Measurements from ENCODE around the gene TRIM37.
"Not testable (repeated sequence)": the region's sequence is repeated elsewhere in the genome, so short reads cannot be mapped to it uniquely, and the experiment has no call there.

Gene TRIM37

DNA sequence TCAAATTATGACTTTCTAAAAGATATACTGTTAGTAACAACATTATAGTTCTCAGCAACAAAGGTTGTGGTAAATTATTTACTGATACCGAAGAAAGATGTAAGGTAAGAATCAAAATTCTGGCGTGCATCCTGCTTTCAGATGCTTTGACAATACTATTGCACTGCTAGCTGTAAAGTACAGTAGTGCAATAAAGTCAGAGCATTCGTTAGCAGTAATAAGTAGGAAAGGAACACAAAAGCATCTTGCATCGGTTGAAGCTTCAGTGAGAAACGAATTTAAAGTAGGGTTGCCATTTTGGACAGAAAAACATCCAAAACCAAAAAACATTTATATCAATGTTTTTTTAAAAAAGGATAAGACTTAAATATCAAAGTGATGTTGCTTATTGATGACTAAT, 44.3 kb upstream of the TRIM37 start:
- no peak for DNase-seq (ENCODE audit: low spot score)
- no peak overlapping the region for H3K27ac ChIP-seq
- H3K4me3 ChIP-seq: no peak overlapping the region
- TF ChIP-seq, protein P1, sequence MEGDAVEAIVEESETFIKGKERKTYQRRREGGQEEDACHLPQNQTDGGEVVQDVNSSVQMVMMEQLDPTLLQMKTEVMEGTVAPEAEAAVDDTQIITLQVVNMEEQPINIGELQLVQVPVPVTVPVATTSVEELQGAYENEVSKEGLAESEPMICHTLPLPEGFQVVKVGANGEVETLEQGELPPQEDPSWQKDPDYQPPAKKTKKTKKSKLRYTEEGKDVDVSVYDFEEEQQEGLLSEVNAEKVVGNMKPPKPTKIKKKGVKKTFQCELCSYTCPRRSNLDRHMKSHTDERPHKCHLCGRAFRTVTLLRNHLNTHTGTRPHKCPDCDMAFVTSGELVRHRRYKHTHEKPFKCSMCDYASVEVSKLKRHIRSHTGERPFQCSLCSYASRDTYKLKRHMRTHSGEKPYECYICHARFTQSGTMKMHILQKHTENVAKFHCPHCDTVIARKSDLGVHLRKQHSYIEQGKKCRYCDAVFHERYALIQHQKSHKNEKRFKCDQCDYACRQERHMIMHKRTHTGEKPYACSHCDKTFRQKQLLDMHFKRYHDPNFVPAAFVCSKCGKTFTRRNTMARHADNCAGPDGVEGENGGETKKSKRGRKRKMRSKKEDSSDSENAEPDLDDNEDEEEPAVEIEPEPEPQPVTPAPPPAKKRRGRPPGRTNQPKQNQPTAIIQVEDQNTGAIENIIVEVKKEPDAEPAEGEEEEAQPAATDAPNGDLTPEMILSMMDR (IDR thresholded peaks at IDR 0.05): no peak

DNA sequence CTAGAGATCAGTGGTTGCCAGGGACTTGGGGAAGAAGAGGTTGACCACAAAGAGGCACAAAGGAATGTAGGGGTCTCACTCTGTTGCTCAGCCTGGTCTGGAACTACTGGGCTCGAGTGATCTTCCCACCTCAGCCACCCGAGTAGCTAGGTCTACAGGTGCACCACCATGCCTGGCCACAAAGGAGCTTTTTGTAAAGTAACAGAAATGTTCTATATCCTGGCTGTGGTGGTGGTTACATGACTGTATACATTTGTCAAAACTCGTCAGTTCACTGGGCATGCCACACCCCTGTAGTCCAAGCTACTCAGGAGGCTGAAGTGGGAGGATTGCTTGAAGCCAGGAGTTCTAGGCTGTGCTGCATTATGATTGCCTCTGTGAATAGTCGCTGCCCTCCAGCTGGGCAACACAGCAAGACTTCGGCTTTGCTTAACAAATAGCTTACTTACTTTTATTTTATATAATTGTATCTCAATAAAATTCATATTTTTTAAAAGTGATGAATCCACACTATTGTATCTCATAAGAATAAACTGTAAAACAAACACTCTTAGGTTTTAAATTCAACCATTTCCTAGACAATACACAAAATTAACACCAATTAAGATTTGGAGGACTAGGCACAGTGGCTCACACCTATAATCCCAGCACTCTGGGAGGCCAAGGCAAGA, 43.3 kb upstream of the TRIM37 start:
- Histone ChIP-seq H3K4me3 (no peak overlapping the region), H3K27ac (no peak overlapping the region)
- TF ChIP-seq, protein P1 (IDR thresholded peaks at IDR 0.05): no peak
- DNase-seq (ENCODE audit: low spot score): no peak

DNA sequence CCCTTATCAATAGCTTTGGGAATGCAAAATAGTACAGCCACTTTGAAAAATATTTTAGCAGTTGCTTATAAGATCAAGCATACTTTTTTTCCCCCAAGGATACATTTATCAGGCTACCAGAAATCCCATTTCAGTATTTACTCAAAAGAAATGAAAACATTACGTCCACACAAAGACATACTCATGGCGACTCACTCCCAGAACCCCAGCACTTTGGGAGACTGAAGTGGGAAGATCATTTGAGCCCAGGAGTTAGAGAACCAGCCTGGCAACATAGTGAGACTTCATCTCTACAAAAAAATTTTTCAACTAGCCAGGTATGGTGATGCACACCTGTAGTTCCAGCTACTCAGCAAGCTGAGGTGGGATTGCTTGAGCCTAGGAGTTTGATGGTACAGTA, 42.4 kb upstream of the TRIM37 start:
- DNase-seq (ENCODE audit: low spot score): no peak
- H3K27ac ChIP-seq: no peak overlapping the region
- H3K4me3 ChIP-seq: no peak overlapping the region
- TF ChIP-seq, protein P1 (IDR thresholded peaks at IDR 0.05): no peak

DNA sequence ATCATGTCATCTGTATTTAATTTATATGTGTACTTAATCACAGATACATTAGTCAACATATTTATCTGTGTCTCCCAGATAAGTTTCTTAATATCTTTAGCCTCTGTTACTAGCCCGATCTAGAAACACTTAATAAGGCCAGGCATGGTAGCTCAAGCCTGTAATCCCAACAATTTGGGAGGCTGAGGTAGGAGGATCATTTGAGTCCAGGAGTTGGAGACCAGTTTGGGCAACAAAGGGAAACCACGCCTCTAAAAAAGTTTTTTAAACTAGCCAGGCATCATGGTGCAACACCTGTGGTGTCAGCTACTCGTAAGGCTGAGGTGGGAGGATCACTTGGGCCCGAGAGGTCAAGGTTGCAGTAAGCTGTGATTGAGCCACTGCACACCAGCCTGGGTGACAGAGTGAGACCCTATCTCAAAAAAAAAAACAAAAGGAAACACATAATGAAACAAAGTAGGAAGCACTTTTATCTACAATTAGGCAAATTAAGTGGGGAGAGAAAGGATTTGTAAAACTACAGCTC, 39.0 kb upstream of the TRIM37 start:
- TF ChIP-seq, protein P1 (IDR thresholded peaks at IDR 0.05): no peak
- no peak overlapping the region for H3K27ac ChIP-seq
- H3K4me3 ChIP-seq: no peak overlapping the region
- no peak for DNase-seq (ENCODE audit: low spot score)

DNA sequence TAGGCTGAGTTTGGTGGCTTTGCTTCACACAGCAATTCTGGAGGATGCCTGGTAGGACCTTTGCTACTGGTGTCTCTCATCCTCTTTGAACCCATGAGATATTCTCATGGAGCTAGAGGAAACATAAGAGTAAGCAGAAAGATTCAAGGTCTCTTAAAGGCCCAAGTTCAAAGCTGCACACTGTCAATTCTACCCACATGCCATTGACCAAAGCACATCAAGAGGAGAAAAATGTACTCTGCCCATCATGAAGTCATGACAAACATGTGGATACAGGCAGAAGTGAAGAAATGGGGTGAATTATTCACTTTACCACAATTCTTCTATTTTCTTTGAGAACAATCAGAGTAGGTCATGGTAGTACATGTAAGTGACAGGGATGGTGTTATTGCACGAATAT, 35.2 kb upstream of the TRIM37 start:
- TF ChIP-seq, protein P1 (IDR thresholded peaks at IDR 0.05): no peak
- no peak overlapping the region for H3K27ac ChIP-seq
- no peak overlapping the region for H3K4me3 ChIP-seq
- DNase-seq (ENCODE audit: low spot score): no peak

DNA sequence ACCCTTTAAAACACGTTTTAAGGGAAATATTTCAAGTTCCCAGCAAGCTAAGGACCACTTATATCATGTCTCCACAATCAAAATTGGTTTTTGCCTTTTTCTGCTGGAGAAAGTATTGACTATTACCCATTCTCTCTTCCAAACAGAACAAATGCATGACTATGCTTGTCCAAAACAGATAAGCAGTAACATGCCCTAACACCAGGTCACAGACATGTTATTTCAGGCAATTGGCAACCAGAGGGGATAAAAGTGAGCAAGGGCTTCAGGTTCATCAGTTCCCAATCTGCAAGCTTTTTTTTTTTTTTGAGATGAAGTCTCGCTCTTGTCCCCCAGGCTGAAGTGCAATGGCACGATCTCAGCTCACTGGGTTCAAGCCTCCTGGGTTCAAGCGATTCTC, 33.3 kb upstream of the TRIM37 start:
- Histone ChIP-seq H3K27ac (no peak overlapping the region), H3K4me3 (no peak overlapping the region)
- DNase-seq (ENCODE audit: low spot score): no peak
- TF ChIP-seq, protein P1 (IDR thresholded peaks at IDR 0.05): no peak

DNA sequence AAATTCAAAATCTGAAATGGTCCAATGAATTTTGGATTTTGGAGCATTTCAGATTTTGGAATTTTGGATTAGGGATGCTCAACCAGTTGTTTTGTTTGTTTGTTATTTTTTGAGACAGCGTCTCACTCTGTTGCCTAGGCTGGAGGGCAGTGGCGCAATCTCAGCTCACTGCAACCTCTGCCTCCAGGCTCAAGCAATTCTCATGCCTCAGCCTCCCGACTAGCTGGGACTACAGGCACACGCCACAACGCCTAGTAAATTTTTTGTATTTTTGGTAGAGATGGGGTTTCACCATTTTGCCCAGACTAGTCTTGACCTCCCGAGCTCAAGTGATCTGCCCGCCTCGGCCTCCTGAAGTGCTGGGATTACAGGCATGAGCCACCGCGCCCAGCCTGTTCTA, 31.7 kb upstream of the TRIM37 start:
- DNase-seq (ENCODE audit: low spot score); H3K27ac ChIP-seq; H3K4me3 ChIP-seq: not testable (repeated sequence)
